GM23338 (cell line): ENCODE results near the gene TPGS2. TPM values are rescaled to one million over a fixed set of nuclear protein-coding genes. Genes with fewer than 3 reads are reported as not detected.

Source experiments
- CREB1 ChIP-seq: fragments of 250-450 bp; sonication (Bioruptor Pico); IDR thresholded peaks from 2 replicates; pipeline ENCODE4 v1.5.0; 2020; ENCODE audit warnings: low read depth, mild to moderate bottlenecking, moderate library complexity
- EZH2 ChIP-seq: fragments of 200-600 bp; sonication (generic); IDR thresholded peaks from one replicate; pipeline ENCODE4 v1.8.0; 2017; ENCODE audit warnings: antibody characterized with exemption, mild to moderate bottlenecking, low read depth; ENCODE audit not compliant: unreplicated experiment
- NANOG ChIP-seq: IDR thresholded peaks from 2 replicates; pipeline ENCODE4 v1.6.1; 2016; ENCODE audit warnings: antibody characterized with exemption, borderline replicate concordance
- POLR2AphosphoS5 ChIP-seq: IDR thresholded peaks from 2 replicates; pipeline ENCODE4 v1.6.1; 2016; ENCODE audit warnings: antibody characterized with exemption, low read depth
- STAT1 ChIP-seq: IDR thresholded peaks from one replicate; pipeline ENCODE4 v1.6.1; 2016; ENCODE audit warnings: antibody characterized with exemption; ENCODE audit not compliant: unreplicated experiment
- ZNF114 ChIP-seq: fragments of 250-450 bp; sonication (Bioruptor Pico); IDR thresholded peaks from 2 replicates; pipeline ENCODE4 v1.5.0; 2020; ENCODE audit warnings: mild to moderate bottlenecking, moderate library complexity
- polyA plus RNA-seq: library from polyadenylated mRNA; unstranded; fragments of >200 nt; fragmentation: Nextera tagmentation; extraction: Ambion mirVana; gene quantifications from 2 replicates; pipeline ENCODE4 v1.2.1, GENCODE V29; 2016
- total RNA-seq: library from RNA; depleted of rRNA; stranded (reverse); fragments of >200 nt; shearing (Covaris generic); gene quantifications from 2 replicates; pipeline ENCODE4 v1.2.3, GENCODE V29; 2014
- TF ChIP-seq, protein P1 (sequence below): fragments of 250-450 bp; sonication (Bioruptor Pico); IDR thresholded peaks from 2 replicates; pipeline ENCODE4 v1.5.0; 2020; ENCODE audit warnings: mild to moderate bottlenecking, moderate library complexity
- TF ChIP-seq, protein P2 (sequence below), 2 experiments: fragments of 200-600 bp in 1 of 2; sonication (generic) in 1 of 2; conservative IDR thresholded peaks; 2 replicates each; pipeline versions ENCODE4 v1.5.1 to v1.6.1; 2016 to 2017; ENCODE audit warnings: antibody characterized with exemption in 2 of 2, low read depth in 2 of 2, mild to moderate bottlenecking in 2 of 2, moderate library complexity in 1 of 2
- TF ChIP-seq, protein P3 (sequence below): IDR thresholded peaks from 2 replicates; pipeline ENCODE4 v1.6.1; 2016; ENCODE audit warnings: antibody characterized with exemption

The TPGS2 gene
- total and polyA plus RNA-seq, 2 experiments from 2014 or later: 136 to 167 TPM

DNA sequence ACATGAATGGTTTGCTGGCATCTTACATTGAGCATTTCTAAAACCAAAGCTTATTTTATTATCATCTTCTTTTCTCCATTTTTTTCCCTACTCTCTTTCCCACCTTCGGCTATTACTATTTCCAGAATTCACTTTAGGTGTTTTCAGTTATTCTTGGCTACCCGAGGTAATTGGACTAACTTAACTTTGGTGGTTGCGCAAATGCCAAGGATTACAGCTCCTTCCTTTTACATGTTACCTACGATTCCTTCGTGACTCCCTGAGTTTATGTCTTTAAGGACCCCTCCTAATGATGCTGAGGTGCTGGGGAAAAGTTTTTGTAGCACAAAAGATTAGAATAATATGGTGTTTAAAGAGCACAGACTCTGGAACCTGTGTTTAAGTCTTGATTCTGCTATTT is 14.4 kb upstream of the TPGS2 start (continued):
- TF ChIP-seq, protein P1, sequence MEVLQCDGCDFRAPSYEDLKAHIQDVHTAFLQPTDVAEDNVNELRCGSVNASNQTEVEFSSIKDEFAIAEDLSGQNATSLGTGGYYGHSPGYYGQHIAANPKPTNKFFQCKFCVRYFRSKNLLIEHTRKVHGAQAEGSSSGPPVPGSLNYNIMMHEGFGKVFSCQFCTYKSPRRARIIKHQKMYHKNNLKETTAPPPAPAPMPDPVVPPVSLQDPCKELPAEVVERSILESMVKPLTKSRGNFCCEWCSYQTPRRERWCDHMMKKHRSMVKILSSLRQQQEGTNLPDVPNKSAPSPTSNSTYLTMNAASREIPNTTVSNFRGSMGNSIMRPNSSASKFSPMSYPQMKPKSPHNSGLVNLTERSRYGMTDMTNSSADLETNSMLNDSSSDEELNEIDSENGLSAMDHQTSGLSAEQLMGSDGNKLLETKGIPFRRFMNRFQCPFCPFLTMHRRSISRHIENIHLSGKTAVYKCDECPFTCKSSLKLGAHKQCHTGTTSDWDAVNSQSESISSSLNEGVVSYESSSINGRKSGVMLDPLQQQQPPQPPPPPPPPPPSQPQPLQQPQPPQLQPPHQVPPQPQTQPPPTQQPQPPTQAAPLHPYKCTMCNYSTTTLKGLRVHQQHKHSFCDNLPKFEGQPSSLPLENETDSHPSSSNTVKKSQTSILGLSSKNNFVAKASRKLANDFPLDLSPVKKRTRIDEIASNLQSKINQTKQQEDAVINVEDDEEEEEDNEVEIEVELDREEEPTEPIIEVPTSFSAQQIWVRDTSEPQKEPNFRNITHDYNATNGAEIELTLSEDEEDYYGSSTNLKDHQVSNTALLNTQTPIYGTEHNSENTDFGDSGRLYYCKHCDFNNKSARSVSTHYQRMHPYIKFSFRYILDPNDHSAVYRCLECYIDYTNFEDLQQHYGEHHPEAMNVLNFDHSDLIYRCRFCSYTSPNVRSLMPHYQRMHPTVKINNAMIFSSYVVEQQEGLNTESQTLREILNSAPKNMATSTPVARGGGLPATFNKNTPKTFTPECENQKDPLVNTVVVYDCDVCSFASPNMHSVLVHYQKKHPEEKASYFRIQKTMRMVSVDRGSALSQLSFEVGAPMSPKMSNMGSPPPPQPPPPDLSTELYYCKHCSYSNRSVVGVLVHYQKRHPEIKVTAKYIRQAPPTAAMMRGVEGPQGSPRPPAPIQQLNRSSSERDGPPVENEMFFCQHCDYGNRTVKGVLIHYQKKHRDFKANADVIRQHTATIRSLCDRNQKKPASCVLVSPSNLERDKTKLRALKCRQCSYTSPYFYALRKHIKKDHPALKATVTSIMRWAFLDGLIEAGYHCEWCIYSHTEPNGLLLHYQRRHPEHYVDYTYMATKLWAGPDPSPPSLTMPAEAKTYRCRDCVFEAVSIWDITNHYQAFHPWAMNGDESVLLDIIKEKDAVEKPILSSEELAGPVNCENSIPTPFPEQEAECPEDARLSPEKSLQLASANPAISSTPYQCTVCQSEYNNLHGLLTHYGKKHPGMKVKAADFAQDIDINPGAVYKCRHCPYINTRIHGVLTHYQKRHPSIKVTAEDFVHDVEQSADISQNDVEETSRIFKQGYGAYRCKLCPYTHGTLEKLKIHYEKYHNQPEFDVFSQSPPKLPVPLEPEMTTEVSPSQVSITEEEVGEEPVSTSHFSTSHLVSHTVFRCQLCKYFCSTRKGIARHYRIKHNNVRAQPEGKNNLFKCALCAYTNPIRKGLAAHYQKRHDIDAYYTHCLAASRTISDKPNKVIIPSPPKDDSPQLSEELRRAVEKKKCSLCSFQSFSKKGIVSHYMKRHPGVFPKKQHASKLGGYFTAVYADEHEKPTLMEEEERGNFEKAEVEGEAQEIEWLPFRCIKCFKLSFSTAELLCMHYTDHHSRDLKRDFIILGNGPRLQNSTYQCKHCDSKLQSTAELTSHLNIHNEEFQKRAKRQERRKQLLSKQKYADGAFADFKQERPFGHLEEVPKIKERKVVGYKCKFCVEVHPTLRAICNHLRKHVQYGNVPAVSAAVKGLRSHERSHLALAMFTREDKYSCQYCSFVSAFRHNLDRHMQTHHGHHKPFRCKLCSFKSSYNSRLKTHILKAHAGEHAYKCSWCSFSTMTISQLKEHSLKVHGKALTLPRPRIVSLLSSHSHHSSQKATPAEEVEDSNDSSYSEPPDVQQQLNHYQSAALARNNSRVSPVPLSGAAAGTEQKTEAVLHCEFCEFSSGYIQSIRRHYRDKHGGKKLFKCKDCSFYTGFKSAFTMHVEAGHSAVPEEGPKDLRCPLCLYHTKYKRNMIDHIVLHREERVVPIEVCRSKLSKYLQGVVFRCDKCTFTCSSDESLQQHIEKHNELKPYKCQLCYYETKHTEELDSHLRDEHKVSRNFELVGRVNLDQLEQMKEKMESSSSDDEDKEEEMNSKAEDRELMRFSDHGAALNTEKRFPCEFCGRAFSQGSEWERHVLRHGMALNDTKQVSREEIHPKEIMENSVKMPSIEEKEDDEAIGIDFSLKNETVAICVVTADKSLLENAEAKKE (CRISPR knock-in tag): no peak
- TF ChIP-seq, protein P2, sequence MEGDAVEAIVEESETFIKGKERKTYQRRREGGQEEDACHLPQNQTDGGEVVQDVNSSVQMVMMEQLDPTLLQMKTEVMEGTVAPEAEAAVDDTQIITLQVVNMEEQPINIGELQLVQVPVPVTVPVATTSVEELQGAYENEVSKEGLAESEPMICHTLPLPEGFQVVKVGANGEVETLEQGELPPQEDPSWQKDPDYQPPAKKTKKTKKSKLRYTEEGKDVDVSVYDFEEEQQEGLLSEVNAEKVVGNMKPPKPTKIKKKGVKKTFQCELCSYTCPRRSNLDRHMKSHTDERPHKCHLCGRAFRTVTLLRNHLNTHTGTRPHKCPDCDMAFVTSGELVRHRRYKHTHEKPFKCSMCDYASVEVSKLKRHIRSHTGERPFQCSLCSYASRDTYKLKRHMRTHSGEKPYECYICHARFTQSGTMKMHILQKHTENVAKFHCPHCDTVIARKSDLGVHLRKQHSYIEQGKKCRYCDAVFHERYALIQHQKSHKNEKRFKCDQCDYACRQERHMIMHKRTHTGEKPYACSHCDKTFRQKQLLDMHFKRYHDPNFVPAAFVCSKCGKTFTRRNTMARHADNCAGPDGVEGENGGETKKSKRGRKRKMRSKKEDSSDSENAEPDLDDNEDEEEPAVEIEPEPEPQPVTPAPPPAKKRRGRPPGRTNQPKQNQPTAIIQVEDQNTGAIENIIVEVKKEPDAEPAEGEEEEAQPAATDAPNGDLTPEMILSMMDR (conservative IDR thresholded peaks at IDR 0.05; ENCODE audit: low read depth in 2 of 2): no peak
- TF ChIP-seq STAT1 (no peak), CREB1 (CRISPR knock-in tag) (no peak), ZNF114 (no peak), EZH2 (no peak), POLR2AphosphoS5 (no peak), NANOG (no peak)
- TF ChIP-seq, protein P3, sequence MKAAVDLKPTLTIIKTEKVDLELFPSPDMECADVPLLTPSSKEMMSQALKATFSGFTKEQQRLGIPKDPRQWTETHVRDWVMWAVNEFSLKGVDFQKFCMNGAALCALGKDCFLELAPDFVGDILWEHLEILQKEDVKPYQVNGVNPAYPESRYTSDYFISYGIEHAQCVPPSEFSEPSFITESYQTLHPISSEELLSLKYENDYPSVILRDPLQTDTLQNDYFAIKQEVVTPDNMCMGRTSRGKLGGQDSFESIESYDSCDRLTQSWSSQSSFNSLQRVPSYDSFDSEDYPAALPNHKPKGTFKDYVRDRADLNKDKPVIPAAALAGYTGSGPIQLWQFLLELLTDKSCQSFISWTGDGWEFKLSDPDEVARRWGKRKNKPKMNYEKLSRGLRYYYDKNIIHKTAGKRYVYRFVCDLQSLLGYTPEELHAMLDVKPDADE: no peak
